SIG-M5 treated with dmso at 0.1 percent for 504 hours (cell line): ENCODE results near the gene FUZ.
A peak's percentile ranks its signal among the peaks of the same experiment; 100 is the strongest.

Experiments
- DNase-seq: peaks from one replicate; lab custom pipeline; 2025; ENCODE audit not compliant: unreplicated experiment; lab: John Stamatoyannopoulos, UW

The FUZ gene, protein sequence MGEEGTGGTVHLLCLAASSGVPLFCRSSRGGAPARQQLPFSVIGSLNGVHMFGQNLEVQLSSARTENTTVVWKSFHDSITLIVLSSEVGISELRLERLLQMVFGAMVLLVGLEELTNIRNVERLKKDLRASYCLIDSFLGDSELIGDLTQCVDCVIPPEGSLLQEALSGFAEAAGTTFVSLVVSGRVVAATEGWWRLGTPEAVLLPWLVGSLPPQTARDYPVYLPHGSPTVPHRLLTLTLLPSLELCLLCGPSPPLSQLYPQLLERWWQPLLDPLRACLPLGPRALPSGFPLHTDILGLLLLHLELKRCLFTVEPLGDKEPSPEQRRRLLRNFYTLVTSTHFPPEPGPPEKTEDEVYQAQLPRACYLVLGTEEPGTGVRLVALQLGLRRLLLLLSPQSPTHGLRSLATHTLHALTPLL

DNA sequence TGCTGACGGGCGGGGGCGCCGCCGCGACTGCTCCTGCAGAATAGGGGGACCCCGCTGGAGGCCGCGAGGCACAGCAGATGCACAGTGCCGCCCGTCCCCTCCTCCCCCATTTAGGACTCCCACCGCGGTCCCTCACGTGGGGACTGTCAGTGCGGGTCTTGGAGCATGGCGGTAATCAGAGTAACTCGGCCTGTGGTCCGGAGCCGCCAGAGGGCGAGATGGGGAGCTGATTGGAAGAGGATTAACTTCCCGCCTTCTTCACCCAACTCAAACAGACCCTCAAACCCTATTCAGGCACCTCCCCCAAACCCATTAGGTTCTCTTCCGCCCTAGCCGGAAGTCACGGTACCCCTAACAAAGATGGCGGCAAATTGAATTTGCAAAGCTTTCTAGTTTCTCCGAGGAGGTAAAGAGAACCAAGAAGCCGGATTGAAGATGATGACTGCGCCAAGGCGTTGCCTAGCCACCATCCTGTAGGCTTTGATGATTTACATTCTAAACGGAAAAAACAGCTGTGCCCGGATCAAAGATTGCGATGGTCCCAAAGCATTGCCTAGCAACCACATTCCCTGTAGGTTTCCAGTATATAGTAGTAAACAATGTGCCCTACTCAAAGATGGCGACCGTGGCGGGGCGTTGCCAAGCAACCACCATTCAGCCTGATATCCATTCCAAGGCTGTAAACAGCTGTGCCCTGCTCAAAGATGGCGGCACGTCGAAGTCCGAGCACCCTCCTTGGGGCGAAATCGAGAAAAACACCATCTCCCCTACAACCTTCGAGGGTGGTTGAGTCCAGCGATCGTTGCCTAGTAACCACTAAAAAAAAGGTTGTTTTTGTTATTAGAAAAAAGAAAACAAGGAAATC, at the start of gene FUZ:
Gene FUZ, minus strand, starts transcription at position 296 of the 865 bp plus-strand sequence. Its CDS starts 186 bp downstream, at position 110.
- DNase-seq = peak; percentile 97

DNA sequence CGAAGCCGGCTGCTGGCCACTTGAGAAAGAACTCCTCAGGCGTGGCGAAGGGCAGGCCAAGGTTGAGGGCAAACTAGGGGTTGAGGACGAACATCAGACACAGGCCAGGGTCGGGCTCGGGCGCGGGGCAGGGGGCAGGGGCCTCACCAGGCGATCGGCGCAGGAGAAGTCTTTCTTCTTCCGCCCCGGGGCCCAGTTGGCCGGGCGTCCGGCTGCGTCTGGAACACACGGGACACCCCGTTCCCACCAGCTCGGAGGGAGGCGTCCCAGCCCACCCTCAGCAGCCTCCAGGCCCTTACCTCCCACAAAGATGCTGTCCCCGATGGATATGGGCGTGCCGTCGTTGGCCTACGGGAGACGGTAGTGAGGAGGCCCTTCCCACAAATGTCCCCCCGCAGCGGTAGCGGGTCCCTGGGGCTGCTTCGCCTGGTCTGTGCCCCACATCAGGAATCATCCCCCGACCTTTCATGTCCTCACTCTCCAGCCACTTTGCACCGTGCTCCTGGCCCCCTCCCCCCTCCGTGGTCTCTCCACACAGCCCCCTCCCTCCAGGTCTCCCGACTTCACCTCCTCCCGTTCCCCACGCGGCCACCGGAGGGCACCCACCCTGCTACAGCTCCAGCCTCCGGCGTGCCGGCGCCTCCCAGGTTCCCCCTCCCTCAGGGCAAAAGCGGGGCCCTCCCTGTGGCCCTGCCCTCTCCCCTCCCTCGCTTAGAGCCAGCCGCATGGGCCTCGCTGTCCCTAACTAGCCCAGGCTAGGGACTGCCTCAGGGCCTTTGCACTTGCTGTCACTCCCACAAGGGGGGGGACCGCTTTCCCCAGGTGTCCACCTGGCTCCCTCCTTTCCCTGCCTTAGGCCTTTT, 49.5 kb upstream of the FUZ start:
- no peak for DNase-seq

DNA sequence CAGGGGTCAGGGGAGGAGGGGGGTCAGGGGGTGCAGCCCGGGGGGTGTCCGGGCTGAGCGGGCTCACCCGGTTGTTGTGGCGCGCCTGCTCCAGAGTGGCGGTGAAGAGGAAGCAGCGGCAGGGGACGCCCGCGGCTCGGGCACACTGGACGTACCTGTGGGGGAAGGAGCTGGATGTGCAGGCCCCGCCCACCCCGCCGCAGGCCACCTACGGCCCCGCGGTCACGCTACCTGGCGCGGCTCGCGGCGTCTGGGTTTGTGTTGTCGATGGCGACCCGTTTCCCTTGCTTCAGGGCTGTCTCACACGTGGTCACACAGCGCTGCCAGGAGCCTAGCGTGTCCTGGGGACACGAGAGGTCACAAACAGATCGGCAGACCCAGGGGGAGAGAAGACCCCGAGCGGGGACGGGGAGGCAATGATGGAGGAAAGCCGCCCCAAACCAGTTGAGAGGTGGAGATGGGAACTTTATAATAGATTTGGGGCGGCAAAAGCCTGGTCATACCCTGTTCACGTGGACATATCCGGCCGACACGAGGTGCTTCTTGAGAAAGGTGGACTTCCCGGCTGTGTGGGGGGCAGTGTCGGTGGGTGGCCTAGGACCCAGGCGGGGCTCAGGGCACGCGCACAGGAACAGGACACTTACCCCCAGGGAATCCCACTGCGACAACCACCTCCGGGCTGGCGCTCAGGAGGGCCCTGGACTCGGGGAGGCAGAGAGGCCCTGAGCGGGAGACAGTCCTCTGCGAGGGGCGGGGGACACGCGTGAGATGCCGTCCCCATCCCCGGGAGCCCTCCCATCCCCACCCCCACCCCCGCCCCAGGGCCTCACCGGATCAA, 48.7 kb upstream of the FUZ start:
- DNase-seq = no peak

DNA sequence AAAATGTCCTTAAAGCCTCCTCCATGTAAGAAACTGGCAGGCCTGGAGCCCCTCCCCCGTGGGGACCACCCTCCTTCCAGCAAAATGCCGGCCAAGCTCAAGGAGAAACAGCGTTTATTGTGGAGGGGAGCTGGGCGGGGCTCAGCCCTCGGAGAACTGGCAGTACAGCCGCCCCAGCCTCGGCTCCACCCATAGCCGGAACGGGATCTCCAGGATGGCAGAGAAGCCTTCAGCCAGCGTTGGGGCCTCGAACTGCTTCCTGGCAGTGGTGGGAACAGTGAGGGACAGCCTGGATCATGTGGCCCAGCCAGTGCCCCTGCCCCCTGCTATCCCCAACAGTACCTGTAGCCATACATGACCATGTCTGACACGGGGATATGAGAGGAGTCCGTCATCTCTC, 48.0 kb upstream of the FUZ start:
- DNase-seq = no peak

DNA sequence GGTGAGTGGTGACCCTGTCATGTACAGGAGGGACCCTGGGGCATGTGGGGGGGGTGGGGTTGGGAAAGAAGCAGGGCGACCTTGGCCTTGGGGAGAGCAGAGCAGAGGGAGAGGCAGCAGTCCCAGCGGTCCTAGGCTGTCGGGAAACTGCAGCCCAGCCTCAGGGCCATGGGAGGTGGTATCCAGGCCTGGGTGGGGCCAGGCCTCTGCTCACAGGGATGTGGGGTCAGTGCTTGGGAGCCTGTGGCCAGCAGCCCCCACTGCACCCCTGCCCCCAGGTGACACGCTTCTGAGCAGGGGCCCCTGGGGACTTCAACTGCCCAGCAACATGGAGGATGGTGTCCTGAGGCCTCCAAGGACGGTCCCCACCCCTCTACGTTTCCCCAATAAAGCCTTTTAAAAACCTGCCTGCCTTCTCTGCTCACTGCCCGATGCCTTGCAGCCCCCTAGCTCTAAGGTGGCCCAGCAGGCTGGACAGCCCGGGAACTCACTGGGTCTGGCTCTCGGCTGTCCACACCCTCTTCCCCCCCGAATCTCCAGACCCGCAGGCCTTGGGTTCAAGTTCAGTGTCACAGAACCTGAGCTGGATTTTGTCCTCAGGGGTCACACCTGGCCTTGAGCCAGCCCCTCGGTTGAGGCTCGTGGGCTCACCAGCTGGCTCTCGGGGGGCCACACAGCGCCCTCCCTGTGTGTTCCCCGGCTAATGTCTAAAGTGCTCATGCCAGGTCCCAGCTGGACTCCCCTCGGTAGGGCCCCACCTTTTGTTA, 47.4 kb upstream of the FUZ start:
- no peak for DNase-seq

DNA sequence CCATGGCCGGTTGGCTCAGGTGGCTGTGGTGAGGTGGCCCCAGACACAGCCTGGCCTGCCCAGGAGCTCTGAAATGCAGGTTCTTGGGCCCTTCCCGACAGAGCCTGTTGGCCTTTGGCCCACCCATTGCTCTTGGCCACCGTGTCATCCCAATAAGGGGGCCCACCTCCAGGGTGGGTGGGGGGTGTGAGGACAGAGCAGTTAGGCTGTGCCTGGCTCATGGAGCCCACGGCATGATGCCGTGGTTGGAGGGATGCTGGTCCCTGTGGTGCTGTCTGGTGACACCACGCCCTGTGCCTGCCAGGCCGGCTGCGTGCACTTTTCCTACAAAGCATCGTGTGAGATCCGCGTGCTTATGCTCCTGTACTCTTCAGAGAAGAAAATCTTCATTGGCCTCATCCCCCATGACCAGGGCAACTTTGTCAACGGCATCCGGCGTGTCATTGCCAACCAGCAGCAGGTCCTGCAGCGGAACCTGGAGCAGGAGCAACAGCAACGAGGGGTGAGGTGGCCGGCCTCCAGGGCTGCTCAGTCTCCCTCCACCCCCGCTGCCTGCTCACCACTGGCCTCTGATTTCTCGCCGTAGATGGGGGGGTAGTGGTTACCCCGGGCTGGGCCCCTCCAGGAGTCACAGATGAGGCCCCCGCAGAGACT, 46.7 kb upstream of the FUZ start:
- no peak for DNase-seq

DNA sequence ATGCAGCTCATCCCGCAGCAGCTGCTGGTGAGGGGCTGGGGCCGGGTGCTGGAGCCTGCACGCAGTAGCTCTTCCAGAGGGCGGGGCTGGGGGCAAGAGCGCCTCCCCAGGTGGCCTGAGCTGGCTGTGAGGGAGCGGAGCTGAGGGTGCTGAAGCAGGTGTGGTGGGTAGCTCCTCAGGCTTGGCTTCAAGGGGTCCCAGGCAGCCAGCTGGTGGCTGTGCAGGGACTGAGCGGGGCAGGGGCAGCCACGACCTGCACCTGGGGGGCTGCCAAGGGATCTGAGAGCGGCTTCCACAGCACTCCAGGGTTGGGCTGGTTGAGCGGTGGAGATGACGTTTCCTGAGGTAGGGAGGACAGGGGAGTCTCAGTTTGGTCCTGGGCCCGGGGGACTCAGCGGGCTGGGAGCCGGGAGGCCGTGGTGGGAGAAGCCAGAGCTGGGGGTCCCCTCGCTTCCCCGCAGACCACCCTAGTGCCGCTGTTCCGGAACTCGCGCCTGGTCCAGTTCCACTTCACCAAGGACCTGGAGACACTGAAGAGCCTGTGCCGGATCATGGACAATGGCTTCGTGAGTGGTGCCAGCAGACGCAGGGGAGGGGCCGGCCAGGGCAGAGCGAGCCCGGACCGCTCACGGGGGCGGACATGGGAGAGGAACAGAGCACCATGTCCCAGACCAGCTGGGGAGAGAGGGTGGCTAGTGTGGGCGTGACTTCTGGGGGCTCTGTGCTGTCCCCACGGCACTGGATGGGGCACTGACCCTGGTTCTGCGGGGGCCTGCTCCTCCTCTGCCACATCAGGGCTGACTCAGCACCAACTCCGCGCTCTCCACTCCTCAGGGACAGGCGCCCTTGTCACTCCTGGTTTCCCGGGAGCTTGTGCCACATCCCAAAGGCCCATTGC, 45.2 kb upstream of the FUZ start:
- DNase-seq = no peak

DNA sequence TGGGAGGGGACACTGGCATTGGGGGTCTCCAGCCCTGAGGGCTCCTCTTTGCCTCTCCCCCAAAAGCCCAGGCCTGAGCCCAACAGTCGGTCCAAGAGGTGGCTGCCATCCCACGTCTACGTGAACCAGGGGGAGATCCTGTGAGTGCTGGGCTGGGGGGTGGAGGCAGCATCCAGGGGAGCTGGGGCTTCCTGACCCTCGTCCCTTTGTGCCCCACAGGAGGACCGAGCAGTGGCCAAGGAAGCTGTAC, 44.7 kb upstream of the FUZ start:
- DNase-seq = no peak

DNA sequence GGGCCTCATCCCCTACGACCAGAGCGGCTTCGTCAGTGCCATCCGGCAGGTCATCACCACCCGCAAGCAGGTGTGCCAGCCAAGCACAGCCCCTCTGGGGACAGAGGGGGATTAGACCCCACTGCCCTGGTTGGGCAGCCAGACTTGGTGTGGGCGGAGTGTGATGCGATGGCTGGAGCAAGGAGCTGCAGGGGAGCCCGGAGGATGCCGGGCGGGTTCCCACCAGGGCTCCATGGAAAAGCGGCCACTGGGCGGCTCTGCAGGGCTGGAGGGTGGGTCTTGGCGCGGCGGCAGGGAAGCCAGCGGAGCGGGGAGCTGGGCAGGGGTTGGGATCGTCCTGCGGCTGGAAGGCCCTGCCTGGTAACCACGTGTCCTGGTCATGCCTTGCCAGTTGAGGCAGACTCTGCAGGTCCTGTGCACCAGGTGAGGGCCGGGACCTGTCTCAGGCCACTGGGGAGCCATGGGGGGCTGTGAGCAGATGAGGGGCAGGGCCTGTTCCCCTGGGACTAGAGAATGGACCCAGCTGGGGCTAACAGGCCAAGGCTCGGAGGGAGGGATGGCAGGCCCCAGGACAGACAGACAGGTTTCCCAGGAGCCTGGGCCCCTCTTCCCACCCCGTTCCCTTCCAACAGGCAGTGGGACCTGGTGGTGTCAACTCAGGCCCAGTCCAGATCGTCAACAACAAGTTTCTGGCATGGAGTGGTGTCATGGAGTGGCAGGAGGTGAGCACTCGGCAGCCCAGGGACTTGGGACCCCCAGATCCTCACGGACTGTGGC, 44.2 kb upstream of the FUZ start:
- DNase-seq = no peak

DNA sequence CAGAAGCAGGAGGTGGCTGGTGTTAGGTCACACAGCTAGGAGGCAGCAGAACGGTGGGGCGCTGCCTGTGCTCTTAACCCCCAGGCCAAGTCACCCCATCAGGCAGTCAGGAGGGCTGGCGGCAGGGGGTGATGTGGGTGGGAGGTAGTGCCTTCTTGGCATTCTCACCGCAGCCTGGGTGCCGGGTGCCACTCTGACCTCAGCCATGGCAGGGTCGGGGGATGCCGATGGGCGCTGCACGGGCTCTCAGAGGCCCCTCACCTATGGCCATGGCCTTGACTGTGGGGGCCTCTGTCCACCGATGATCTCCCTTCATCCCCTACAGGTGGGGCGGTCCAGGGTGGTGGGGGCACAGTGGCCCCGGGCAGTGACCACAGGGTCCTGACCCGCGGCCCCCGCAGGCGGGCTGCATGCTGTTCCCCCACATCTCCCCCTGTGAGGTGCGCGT, 43.5 kb upstream of the FUZ start:
- no peak for DNase-seq

DNA sequence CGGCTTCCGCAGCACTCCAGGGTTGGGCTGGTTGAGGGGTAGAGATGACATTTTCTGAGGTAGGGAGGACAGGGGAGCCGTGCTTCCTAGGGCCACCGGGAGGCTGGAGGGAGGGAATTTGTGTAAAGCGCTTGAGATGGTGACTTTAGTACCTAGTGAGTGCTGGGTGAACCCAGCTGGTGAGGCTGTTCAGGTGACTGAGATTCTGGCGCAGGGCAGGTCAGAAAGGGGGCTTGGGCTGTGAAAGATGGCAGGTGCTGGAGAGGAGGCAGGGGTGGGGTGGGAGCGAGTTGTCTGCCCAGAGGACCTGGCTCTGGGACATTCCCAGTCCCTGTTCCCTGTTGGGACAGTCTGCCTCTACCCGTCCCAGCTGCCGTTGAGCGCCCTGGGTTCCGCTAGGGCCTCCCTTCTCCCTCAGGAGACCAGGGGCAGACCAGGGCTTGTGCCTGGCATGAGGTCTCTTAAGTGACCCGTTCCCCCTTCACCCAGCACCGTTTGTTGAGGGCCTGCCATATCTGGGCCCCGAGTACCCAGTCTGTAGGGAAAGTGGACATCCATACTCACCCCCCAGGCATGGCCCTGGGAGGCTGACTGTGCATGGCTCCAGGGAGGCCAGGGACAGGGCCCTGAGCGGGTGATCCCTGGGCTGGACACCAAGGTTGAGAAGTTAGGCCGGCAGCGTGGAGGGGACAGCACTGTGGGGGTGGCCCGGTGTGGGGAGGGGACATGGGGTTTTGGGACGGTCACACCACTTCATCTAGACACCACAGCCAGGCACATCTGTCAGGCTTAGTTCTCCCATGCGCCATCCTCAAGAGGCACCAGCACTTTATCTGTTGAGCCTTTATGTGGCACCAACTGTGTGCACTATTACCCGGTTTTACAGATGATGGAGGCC, 42.8 kb upstream of the FUZ start:
- no peak for DNase-seq

DNA sequence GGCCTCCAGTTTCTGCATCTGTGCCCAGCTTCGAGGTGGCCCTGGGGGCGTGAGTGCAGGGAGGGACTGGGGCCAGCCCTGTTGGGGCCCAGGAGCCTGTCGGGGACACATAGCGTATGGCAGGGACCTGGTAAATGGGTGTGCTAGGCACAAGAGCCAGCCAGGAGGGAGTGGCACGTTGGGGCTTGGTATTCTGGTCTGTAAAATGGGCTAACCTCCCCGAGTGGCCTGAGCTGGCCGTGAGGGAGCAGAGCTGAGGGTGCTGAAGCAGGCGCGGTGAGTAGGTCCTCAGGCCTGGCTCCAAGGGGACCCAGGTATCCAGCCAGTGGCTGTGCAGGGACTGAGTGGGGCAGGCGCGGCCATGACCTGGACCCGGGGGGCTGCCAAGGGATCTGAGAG, 42.2 kb upstream of the FUZ start:
- DNase-seq = no peak

DNA sequence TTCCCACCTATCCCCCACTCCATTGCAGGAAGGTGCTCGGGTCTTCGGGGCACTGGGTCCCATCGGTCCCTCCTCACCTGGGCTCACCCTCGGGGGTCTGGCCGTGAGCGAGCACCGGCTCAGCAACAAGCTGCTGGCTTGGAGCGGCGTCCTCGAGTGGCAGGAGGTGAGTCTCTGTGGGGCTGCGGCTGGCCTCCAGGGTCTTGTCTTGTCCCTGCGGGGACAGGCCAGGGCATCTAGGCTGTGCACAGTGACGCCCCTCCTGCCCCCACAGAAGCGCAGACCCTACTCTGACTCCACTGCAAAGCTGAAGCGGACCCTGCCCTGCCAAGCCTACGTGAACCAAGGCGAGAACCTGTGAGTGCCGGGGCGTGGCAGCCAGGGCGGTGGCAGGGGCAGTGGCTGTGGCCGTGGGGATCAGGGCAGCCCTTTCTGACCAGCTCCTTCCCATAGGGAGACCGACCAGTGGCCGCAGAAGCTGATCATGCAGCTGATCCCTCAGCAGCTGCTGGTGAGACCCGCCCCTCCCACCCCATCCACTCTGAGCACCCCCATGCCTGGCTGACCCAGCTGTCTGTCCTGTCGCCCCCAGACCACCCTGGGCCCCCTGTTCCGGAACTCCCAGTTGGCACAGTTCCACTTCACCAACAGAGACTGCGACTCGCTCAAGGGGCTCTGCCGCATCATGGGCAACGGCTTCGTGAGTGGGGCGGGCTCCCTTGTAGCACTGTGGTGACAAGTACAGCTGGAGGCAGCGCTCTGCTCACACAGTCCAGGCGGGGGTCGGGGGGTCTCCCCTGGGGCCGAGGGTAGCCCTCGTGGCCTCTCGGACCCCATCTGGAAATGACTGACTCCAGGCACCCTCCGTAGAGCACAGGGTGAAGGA, 41.5 kb upstream of the FUZ start:
- DNase-seq = no peak

DNA sequence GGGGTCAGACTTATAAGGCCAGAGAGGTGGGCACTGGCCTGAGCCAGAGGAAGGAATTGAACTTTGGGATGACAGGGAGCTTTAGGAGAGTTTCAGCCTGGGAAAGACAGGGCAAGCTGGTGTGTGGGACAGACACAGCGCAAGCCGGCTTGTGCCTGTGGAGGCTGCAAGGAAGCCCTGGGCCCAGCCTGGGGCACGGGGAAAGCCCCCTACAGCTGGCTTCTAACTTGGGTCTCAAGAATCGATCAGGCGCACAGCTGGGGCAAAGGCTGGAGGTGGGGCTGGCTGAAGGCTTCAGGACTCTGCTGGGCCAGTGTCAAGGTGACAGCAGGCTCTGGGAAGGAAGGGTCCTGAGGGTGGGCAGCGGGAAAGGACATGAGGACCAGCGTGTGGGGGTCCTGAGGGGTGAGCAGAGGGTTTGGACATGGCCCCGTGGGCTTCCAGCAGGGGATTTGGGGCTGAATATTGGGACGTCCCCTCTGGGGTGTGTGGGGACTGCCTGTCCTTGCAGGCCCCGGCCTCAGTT, 40.8 kb upstream of the FUZ start:
- no peak for DNase-seq

DNA sequence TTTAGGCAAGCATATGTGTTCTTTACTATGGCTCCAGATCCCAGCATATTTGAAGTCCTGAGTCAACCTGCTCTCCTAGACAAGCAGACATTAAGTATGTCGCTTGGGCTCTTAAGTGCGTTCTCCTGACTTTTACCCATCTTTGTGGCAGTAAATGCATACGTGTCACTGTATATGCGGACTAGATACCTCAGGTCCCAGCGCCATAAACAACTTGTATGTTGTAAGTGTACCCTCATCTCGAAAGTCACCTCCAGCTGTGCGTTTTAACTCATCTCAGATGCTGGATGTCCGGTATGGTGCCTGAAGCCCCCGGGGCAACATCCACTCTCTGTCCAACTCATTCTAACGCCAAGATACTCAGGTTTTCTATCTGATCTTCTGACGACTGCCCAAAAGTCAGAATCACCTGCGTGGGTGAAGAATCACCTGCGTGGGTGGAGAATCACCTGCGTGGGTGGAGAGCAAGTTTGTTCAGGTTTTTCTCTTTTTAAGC, 39.6 kb upstream of the FUZ start:
- no peak for DNase-seq
